GM12874 (cell line): Measurements from ENCODE around the gene DISP1.

ENCODE experiments used
- TF ChIP-seq, protein P1 (sequence below): IDR thresholded peaks from 2 replicates; pipeline ENCODE4 v1.5.1; 2011; ENCODE audit warnings: low read depth, mild to moderate bottlenecking, control low read depth, low read length, moderate library complexity; ENCODE audit not compliant: insufficient read depth

Gene DISP1

DNA sequence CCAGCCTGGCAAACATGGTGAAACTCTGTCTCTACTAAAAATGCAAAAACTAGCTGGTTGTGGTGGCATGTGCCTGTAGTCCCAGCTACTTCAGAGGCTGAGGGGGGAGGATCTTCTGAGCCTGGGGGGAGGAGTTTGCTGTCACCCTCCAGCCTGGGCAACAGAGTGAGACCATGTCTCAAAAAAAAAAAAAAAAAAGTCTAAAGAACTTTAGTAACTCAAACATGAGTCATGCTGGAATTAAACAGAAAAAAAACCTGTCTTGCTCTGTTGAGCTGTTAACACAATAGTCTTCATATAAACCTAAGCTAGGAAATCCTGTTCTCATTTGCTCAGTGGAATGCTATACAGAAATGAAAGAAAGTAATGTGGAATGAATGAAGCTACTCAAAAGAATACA, 16.7 kb upstream of the DISP1 start:
- TF ChIP-seq, protein P1, sequence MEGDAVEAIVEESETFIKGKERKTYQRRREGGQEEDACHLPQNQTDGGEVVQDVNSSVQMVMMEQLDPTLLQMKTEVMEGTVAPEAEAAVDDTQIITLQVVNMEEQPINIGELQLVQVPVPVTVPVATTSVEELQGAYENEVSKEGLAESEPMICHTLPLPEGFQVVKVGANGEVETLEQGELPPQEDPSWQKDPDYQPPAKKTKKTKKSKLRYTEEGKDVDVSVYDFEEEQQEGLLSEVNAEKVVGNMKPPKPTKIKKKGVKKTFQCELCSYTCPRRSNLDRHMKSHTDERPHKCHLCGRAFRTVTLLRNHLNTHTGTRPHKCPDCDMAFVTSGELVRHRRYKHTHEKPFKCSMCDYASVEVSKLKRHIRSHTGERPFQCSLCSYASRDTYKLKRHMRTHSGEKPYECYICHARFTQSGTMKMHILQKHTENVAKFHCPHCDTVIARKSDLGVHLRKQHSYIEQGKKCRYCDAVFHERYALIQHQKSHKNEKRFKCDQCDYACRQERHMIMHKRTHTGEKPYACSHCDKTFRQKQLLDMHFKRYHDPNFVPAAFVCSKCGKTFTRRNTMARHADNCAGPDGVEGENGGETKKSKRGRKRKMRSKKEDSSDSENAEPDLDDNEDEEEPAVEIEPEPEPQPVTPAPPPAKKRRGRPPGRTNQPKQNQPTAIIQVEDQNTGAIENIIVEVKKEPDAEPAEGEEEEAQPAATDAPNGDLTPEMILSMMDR: no peak

DNA sequence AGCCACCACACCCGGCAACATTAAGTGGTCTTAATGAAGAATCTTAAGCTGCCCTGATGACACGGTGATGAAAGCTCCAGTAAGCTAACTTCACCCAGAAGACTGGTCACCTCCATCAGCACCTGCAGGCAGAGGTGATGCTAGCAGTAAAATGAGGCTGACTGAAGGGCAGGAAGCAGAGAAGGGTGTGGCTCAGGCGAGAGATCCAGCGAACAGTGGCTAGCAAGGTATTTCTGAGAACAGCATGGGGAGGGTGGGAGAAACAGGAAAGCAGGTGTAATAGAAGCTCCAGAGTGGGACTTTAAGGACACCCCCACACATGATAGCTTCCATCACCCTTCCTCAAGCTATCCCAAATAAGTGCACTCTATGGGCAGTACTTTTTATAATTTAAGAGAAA, 15.9 kb upstream of the DISP1 start:
- TF ChIP-seq, protein P1: no peak

DNA sequence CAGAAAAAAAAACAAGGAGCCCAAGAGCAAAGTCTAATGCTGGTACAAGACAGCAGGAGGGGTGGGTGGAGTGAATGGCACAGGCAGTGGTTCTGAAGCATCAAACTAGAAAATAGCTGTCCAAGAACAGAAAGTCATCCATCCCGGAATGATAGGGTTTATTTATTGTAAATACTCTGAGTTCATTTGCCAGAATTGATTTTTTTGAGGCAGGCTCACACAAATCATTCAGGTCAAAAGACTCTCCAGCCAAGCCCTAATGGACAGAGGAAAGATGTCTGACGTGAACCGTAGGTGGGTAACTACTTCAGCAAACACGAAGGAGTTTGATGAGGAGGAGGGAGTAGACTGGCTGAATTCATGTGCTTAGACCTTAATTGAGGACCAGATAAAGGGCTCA, 13.8 kb upstream of the DISP1 start:
- TF ChIP-seq, protein P1: no peak

DNA sequence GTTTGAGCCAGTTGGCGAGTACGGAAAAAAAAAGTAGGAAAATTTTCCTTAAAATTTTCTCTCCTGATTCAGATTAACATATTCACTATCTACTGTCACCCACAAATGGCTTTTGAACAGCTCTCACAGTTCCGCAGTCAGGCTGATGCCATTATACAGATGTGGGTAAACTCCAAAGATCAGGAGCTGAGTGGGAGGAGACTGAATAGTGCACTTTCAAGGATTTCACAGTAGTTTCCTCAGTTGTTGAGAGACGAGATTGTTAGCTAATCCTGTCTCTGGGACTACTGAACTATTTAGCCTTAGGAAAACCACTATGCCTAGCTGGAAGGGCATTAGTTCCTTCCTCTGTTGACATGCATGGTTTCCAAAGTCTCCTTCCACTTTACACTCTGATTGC, 3.2 kb upstream of the DISP1 start:
- TF ChIP-seq, protein P1: no peak

DNA sequence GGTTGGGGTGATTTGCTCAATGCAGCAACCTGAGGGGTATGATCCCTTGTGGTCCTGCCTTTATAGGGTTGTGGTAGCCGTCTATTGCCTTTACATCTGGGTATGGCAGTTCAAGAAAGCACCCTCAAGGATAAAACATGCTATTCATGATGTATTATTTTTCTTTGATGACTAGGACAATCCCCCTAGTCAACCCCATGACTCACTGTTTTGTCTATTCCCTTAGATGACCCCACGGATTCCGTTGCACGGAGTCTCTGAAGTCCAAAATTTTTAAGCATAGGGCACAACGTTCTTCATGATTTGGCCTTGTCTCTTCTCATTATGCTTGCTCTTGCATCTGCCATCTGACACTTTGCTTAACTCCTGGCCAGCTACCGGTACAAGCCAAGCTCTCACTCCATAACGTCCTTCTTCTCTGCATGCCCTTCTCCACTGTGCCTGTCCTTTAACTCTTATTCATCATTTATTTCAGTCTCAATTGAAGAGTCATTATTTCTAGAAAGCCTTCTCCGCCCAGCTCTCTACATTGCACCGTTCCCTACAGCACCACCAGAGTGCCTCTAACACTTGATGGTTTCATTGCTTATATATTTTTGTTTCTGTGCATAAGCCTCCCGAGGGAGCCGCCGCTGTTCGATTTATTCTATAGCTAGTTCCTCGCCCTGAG, 838 bp upstream of the DISP1 start:
- TF ChIP-seq, protein P1: no peak

DNA sequence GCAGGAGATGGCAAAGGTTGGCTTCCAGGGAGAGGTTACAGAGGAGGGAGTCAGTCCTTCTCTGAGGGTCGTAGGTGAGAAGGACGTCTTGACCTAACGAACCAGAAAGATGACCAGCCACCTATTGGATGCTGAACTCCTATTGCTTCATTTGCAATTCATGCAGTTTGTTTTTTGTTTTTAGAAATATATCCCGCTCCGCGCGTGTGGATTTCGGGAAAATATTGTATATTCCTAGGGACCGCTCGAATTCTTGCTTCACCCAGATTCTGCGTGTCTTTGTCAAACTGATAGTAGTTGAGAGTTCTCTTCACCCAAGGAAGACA, 564 bp downstream of the DISP1 start:
- TF ChIP-seq, protein P1: no peak

DNA sequence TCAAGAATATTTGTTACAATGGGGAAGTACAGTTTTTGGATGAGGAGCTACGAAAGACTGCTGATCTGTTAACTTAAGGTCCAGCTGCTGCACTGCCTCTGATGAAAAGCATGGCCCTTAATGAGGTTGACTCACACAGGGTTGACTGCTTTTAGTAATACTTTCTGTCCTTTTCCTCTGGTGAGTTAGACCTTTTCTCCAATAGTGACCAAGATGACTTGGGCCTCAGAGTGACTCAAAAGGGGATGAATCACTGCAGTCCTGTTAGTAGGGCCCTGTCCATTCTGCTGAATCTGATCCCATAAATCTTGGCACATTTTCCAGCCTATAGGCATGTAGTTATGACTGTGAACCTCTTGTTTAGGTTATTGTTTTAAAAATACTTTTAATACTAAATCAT, 2.7 kb downstream of the DISP1 start:
- TF ChIP-seq, protein P1: no peak
